Common myeloid progenitor, CD34-positive (primary cell): Measurements from ENCODE around the gene MSTN. TPM values are rescaled to one million over a fixed set of nuclear protein-coding genes. Genes with fewer than 3 reads are reported as not detected.

Experiments
- CTCF ChIA-PET: fragments of 350-600 bp; sonication (Branson Sonifier 250); formaldehyde crosslinking; loops from one replicate; lab custom pipeline; 2021; ENCODE audit warnings: antibody characterized with exemption; lab: Charles Lee
- POLR2A ChIA-PET: fragments of 350-600 bp; sonication (Branson Sonifier 250); formaldehyde crosslinking; loops from one replicate; lab custom pipeline; 2021; ENCODE audit warnings: antibody characterized with exemption; lab: Charles Lee
- DNase-seq, 3 donors: peaks; one replicate each; pipeline versions ENCODE4 v3.0.0 to v3.0.0-alpha.2; 2013
- H3K27ac ChIP-seq, 2 experiments: 1 replicate in 1 of 2; 2 replicates in 1 of 2; pipeline ENCODE4 v1.7.0; 2013; ENCODE audit warnings: inconsistent platforms in 2 of 2, low read length in 2 of 2, mild to moderate bottlenecking in 2 of 2, low read depth in 1 of 2, moderate library complexity in 1 of 2; ENCODE audit not compliant: severe bottlenecking in 2 of 2, insufficient read depth in 1 of 2, poor library complexity in 1 of 2
- H3K27me3 ChIP-seq, 5 experiments: replicated peaks in 2 of 5; 1 replicate in 3 of 5; 2 replicates in 2 of 5; pipeline versions ENCODE4 v1.6.1 to v1.7.0; 2013; ENCODE audit warnings: low read length in 4 of 5, mild to moderate bottlenecking in 2 of 5, moderate library complexity in 2 of 5, inconsistent platforms in 1 of 5; ENCODE audit not compliant: insufficient read depth in 5 of 5, control insufficient read depth in 4 of 5
- H3K36me3 ChIP-seq, 4 experiments: 1 replicate in 2 of 4; 2 replicates in 2 of 4; pipeline versions ENCODE4 v1.6.1 to v1.7.0; 2013; ENCODE audit warnings: low read length in 3 of 4, control low read depth in 1 of 4, mild to moderate bottlenecking in 1 of 4; ENCODE audit not compliant: control insufficient read depth in 4 of 4, insufficient read depth in 4 of 4
- H3K4me1 ChIP-seq, 4 experiments: 1 replicate in 3 of 4; 2 replicates in 1 of 4; pipeline versions ENCODE4 v1.6.1 to v1.7.1; 2013; ENCODE audit warnings: low read length in 3 of 4, mild to moderate bottlenecking in 3 of 4, control low read depth in 1 of 4, inconsistent platforms in 1 of 4, moderate library complexity in 1 of 4; ENCODE audit not compliant: control insufficient read depth in 4 of 4, insufficient read depth in 4 of 4; ENCODE audit errors: control extremely low read depth in 1 of 4
- H3K4me3 ChIP-seq, 7 experiments: 1 replicate in 4 of 7; 2 replicates in 3 of 7; pipeline versions ENCODE4 v1.5.1 to v1.7.0; 2013; ENCODE audit warnings: mild to moderate bottlenecking in 7 of 7, low read length in 6 of 7, moderate library complexity in 6 of 7, inconsistent platforms in 2 of 7, low read depth in 2 of 7, control low read depth in 1 of 7; ENCODE audit not compliant: insufficient read depth in 4 of 7, control insufficient read depth in 1 of 7; ENCODE audit errors: extremely low read depth in 1 of 7
- H3K9me3 ChIP-seq, 5 experiments: 1 replicate in 4 of 5; 2 replicates in 1 of 5; pipeline versions ENCODE4 v1.6.1 to v1.7.1; 2013; ENCODE audit warnings: low read length in 4 of 5, mild to moderate bottlenecking in 2 of 5, inconsistent platforms in 1 of 5, low read depth in 1 of 5, moderate library complexity in 1 of 5; ENCODE audit not compliant: control insufficient read depth in 4 of 5, insufficient read depth in 2 of 5; ENCODE audit errors: control extremely low read depth in 1 of 5
- WGBS: methylation state at CpG from one replicate; pipeline ENCODE4 v1.1.5; 2013; ENCODE audit not compliant: insufficient coverage; 5-methylcytosine and 5-hydroxymethylcytosine counted together
- polyA plus RNA-seq: library from polyadenylated mRNA; unstranded; fragments of 120-200 nt; gene quantifications from one replicate; pipeline ENCODE4 v1.2.1, GENCODE V29; 2013

MSTN gene
- polyA plus RNA-seq, result 0.12 TPM

- no peaks in the 10 kb centered on the region for H3K9me3 ChIP-seq
- POLR2A ChIA-PET, result no interaction called here
- no peak for DNase-seq
- no peak within 1 kb of the TSS for H3K4me3 ChIP-seq
- no peaks in the 10 kb centered on the region for H3K4me1 ChIP-seq
- WGBS, result 90% methylated on average over 2 of the region's 2 CpGs
- no peak within 1 kb of the TSS for H3K27ac ChIP-seq
- H3K27me3 ChIP-seq, result no peaks in the 10 kb centered on the region
- H3K36me3 ChIP-seq, result no peaks in the 10 kb centered on the region
- CTCF ChIA-PET, result interaction anchor here (1.0 kb wide), 1 partner anchor 18 kb away, joined by 3 read pairs; no protein-coding TSS in a partner anchor
Measured at GRCh38 chr2:190062601-190063000, at the start of gene MSTN. Gene MSTN (minus strand): TSS chr2:190062729. CDS start chr2:190062596, 133 bp downstream.

GRCh38 chr2:190111166-190111565, 48.6 kb upstream of the MSTN start:
- 90% methylated on average over 1 of the region's 1 CpG for WGBS
- DNase-seq, result no peak
- Histone ChIP-seq H3K4me3 (no peak overlapping the region), H3K27me3 (no peaks in the 10 kb centered on the region), H3K36me3 (no peaks in the 10 kb centered on the region), H3K27ac (no peak overlapping the region), H3K9me3 (no peaks in the 10 kb centered on the region), H3K4me1 (no peaks in the 10 kb centered on the region)
- POLR2A ChIA-PET, result no interaction called here
- CTCF ChIA-PET, result no interaction called here

DNA sequence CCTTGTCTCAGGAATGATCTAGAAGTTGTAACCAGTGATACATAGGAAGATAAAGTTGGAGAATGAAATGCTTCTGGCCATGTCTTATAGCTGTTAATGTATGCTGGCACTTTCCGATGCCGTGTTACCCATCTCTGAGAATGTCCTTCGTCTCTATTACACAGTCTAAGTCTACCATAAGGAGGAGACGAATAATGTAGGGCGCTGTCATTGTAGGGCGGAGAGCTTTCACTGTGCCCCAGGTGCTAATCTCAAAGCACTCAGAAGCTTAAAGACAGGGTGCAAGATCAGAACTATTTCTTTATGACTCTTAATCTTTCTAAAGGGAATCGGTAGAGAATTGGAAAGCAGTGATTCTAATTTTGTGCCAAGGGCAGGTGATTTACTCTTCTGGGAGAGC, 48.2 kb upstream of the MSTN start:
- Histone ChIP-seq H3K4me3 (no peak overlapping the region), H3K9me3 (no peaks in the 10 kb centered on the region), H3K27me3 (no peaks in the 10 kb centered on the region), H3K27ac (no peak overlapping the region), H3K36me3 (no peaks in the 10 kb centered on the region), H3K4me1 (no peaks in the 10 kb centered on the region)
- ChIA-PET POLR2A (no interaction called here), CTCF (no interaction called here)
- no peak for DNase-seq
- WGBS, result 100% methylated on average over 7 of the region's 7 CpGs

GRCh38 chr2:190110131-190110530, 47.6 kb upstream of the MSTN start:
- WGBS, result 75% methylated on average over 1 of the region's 2 CpGs
- Histone ChIP-seq H3K36me3 (no peaks in the 10 kb centered on the region), H3K27ac (no peak overlapping the region), H3K4me3 (no peak overlapping the region), H3K4me1 (no peaks in the 10 kb centered on the region), H3K9me3 (no peaks in the 10 kb centered on the region), H3K27me3 (no peaks in the 10 kb centered on the region)
- POLR2A ChIA-PET, result no interaction called here
- CTCF ChIA-PET, result no interaction called here
- DNase-seq, result no peak

DNA sequence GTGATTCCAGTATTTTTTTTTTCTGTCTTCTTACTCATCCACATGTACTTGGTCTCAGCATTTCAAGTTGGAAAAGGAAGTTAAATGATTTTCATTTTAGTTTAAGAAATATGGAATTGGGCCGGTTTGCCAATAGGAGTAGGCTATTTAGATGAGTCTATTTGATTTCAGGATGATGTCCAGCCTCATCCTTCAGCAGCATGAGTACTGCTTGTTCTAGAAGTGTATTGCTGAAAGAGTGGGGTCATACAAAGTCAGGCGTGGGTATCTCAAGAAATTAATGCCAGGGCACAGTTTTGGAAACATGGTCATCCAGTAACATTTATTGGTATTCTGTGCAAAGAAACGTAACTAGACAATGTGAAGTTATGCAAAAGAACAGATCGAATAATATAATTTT, 44.9 kb upstream of the MSTN start:
- H3K27me3 ChIP-seq, result no peaks in the 10 kb centered on the region
- no peaks in the 10 kb centered on the region for H3K9me3 ChIP-seq
- H3K27ac ChIP-seq, result no peak overlapping the region
- DNase-seq, result no peak
- H3K36me3 ChIP-seq, result no peaks in the 10 kb centered on the region
- H3K4me1 ChIP-seq, result no peaks in the 10 kb centered on the region
- no peak overlapping the region for H3K4me3 ChIP-seq
- ChIA-PET CTCF (no interaction called here), POLR2A (no interaction called here)
- WGBS, result 100% methylated on average over 1 of the region's 4 CpGs

DNA sequence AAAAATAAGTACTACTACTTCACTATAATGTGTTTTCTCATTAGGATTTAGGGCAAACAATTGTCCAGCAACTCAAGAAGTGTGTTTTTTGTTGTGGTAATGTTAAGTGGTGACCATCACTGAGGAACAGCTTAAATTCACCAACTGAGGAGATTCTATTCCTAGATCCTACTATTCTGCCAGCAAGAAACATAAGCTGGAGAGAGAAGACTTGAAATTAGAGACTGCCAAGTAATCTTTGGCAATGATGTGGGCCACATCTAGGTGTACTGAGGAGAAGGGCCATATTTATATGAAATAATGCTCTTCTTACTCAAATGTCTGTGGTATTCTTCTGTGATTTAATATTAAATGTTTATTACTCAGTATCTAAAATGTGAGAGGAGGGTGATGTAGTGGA, 44.3 kb upstream of the MSTN start:
- POLR2A ChIA-PET, result no interaction called here
- Histone ChIP-seq H3K4me1 (no peaks in the 10 kb centered on the region), H3K27me3 (no peaks in the 10 kb centered on the region), H3K36me3 (no peaks in the 10 kb centered on the region), H3K9me3 (peaks cover 0 to under 1% (median 0%) of the 10 kb centered on the region in 5 experiments), H3K4me3 (no peak overlapping the region), H3K27ac (no peak overlapping the region)
- no peak for DNase-seq
- CTCF ChIA-PET, result no interaction called here

- POLR2A ChIA-PET, result no interaction called here
- WGBS, result no CpG with 5 or more reads among the region's 2 CpGs
- Histone ChIP-seq H3K27ac (no peak overlapping the region), H3K9me3 (peaks cover 0 to 8% (median 2%) of the 10 kb centered on the region in 5 experiments), H3K27me3 (no peaks in the 10 kb centered on the region), H3K4me3 (no peak overlapping the region), H3K4me1 (no peaks in the 10 kb centered on the region), H3K36me3 (no peaks in the 10 kb centered on the region)
- CTCF ChIA-PET, result no interaction called here
- DNase-seq, result no peak
Measured at GRCh38 chr2:190105554-190105953, 43.0 kb upstream of the MSTN start.
